Effector CD8-positive, alpha-beta T cell (primary cell): Measurements from ENCODE around the gene TMEM117.
"Not testable (repeated sequence)": the region's sequence is repeated elsewhere in the genome, so short reads cannot be mapped to it uniquely, and the experiment has no call there.

Experiments
- DNase-seq: peaks from one replicate; lab custom pipeline; 2025; lab: John Stamatoyannopoulos, UW

The TMEM117 gene

DNA sequence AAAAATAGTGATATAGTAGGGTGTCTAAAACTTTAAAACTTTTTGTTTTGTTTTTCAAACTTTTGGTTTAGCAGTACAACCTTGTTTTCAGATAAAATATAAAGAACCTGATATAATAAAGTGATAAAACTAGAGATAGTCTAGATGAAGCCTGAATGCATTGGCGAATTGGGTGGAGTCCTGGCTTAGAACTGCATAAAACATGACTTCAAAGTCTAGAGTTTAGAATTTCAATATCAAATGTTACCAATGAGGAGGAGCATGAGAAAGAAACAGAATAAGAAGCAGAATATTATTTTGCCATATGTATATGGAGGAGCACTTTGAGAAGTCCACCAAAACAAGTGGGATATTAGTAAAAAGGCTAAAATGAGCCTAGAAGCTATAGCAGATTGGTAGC lies 263.6 kb downstream of the TMEM117 start:
- no peak for DNase-seq

DNA sequence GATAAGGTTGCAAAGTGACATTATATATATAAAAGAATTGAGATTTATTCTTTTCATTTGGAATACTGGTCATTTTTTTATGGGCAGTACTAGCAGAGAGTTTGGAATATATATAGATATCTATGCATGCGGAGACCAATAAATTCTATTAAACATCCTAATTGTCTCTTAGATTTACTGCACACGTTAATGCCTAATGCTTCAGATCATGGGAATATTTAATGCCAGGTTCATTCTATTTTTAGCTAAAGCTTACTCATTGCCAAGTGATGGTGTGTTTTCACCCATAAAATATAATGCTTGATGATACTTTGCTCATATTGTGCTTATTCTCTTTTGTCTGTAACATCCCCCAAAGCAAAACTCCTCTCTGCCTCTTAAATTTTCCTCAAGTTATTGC lies 264.4 kb downstream of the TMEM117 start:
- DNase-seq, result no peak

DNA sequence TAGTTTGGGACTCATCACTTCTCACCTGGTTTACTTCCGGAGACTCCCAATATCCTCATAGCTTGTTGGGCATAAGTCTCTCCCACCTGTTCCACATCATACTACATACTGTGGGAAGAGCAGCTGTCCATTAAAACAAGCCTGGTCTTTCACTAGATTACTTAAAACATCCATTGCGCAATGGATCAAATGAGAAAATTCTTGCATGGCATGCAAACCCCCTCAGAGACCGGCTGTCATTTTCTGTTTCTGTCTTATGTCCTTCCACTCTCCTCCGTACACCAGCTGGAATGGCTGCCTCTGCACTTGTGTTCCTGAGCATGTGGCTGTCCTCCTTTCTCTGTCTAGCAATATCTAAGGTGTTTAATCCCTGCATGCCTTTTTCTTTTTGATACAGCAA lies 265.6 kb downstream of the TMEM117 start:
- DNase-seq, result no peak

DNA sequence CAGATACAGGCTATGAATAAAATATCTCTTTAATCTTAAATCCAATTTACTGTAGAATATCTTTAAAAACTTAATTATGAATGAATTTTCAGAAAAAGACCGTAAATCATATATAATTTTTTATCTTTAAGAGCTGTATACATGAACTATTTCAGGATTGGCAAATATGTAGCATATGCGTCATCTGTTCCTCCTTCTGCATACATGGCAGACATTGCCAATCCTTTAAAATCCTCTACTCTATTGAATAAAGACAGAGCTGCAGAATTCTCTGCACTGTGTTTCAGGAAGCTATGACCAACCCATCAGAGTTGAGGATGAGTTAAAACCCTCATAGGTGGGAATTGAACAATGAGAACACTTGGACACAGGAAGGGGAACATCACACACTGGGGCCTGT lies 279.0 kb downstream of the TMEM117 start:
- DNase-seq, result no peak

DNA sequence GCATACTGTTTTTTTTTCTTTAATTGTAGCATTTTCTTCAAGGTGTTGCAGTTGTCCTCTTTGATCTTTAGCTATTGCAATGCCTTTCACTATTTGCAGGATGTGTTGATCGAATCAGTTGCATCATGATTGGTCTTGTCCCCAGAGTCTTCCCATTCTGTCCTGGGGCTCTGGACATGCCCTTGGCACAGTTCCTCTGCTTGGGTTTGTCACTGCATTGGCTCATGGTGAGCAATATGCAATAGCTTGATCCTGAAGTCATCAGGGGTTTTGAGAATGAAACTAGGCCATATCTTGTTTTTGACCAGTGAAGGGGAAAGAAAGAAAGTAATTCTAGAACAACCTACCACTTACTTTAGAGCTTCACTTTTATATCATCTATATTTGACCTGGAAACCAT lies 281.5 kb downstream of the TMEM117 start:
- DNase-seq, result no peak

DNA sequence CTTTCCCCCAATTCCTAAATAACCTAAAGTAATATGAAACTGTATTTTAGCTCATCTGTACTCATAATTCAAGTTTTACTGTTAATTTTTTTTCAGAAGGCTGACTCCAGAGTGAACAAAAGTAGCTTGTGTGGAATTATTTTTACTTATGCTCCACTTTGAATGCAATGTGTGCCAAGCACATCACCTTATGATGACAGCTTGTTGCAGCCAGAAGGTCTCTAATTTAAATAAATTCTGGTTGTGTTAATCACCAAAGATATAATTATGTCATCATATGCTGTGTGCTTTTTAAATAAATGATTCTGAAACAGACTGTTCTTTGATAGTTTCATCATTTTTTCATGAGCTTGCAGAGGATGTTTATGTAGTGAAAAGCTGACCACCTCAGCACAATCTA lies 283.1 kb downstream of the TMEM117 start:
- no peak for DNase-seq

DNA sequence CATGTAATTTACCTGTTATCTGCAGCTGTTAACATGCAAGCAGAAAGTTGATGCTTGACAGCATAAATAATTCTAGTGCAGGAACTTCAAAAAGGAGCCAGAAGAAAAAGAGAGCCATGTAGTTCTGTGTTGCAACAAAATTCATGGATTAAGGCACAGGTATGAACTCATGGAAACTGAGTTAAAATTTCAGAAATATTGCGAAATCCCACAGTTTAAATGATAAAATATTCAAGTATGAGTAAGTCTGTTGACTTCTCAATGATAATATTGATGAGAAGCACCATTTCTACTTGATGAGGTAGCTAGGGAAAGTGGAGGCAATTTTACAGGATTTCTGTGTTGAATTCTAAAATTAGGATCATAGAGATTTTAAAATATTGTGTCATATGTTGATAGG lies 290.9 kb downstream of the TMEM117 start:
- DNase-seq, result no peak

DNA sequence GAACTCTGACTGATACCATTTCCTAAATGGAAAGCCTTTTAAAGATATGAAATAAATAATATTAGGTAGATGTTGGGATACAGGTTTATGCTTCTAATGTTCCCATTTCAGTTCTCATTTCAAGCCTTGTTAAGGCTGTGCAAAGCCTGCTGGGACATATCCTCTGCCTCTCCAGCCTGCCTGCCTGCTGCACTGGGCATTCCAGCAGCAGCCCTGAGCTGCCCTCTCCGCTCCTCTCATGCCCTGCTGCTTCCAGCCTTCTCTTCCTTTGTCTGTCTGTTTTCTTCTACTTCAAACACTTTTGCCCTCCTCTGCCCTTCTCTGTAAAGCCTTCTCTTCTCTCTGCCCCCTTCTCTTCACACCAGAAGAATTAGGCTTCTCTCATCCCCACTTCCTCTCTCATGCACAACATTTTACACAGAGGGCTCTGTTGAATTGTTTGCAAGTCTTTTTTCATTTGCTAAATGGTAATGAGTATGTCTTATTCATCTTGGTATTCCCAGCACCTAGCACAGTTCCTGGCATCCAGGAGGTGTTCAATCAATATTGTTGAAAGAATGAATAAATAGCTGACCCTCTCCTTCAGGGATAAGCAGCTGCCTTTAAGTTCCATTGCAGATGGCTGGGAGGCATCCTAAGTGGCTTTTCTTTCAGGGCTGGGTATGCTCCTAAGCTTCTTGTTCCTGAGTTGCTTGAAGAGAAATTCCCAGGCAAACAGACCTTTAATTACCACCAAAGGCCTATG lies 292.3 kb downstream of the TMEM117 start:
- no peak for DNase-seq

DNA sequence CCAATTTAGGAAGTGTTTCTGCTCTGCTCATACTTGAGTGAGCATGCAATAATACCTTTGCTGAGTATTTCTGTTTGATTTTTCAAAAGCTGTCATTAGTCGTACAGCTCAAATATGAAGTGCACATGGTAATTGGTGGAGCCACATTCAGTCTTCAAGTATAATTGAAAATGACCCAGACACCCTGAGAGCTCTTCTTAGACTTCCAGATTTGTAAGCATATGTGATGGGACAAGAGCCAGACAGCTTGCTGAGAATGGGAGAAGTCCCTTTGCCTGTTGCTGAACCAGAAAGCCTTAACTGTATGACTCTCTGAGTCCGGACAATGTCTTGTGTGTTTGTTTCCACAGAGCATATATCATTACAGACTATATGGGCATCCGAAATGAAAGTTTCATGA lies 307.3 kb downstream of the TMEM117 start:
- DNase-seq, result no peak

DNA sequence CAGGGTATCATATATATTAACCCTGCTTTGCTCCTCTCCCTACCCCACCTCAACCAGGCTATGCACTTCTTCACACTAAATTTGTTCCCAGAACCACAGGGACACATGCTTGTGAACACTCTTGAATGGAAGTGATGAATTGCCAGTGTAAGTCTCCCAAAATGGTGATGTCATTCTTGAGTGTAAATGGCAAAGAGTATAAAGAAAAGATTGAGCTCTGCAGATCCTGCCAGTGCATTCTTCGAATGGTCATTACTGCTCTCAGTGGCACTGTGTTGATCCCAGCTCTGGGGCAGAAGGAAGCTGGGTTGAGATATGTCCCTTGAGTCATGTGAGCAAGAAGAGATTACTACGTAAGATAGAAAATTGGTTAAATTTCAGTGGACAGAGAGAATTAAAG lies 313.1 kb downstream of the TMEM117 start:
- no peak for DNase-seq

DNA sequence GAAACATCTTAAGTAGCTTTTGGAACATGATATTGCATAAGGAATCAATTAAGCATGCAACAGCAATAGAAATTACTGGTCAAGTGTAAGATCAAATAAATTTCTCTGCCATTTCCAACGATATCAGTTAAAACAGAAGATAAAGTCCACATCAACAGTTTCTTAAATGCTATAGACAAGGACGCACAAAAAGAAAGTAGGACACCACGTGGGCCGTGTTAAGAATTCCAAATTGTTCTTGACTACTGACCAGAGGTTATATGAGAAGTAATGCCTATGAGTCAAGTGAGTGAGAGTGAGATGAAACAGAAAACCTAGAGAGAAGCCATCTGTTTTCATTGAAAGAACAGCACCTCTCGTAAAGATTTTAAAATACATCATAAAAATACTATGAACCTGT lies 318.2 kb downstream of the TMEM117 start:
- DNase-seq, result no peak

DNA sequence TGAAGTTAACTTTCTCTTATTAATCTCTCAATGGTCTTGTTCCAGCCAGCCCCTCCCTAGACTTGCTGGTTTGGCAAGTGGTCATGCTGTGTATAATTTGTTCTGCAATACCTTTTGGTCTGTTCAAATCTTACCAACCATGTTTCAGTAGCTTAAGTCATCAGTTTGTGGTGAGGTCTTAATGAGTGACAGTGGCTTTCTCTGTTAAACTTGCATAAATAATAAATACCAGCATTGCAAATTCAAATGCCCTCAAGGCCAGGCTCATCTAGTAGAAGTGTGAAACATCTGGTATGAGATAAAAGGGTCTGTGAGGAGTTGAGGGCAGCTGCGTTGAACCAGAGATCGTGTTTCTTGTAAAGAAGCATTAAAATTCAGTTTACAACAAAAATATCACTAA lies 319.5 kb downstream of the TMEM117 start:
- DNase-seq, result no peak

DNA sequence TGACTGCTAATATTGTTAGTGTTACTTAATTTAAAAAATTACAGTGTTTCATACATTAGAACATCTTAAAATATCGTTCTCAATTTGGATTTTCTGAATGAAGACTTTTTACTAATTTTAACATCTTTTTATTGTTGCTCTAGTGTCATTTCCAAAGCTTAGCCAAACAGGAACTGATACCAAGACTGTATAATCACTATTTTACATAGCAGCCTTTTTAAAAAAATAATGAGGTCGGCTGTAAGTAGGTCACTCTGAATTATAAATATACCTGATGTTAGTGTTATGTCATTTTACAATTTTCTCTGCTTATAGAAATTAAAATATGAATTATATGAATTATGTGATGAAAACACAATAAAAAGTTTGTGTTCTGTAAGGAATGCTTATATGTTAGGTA lies 321.5 kb downstream of the TMEM117 start:
- no peak for DNase-seq

DNA sequence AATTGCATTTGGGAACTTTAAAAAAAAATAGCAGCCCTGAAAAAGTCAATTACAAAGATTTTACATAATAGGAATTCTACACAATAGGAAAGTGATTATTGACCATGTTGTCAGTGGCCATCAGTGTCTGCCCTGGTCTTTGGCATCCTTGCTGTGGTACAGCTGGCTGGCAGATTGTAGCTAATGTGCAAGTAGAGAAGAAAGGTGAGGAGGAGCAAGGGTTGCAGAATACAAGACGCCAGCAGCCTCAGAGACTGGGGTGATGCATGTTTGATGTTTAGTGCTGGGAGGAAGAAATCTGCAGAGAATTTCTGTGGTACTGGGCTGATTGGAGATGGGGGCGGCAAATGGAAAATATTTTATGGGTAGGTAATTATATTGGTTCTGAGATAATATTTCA lies 322.9 kb downstream of the TMEM117 start:
- DNase-seq, result no peak

DNA sequence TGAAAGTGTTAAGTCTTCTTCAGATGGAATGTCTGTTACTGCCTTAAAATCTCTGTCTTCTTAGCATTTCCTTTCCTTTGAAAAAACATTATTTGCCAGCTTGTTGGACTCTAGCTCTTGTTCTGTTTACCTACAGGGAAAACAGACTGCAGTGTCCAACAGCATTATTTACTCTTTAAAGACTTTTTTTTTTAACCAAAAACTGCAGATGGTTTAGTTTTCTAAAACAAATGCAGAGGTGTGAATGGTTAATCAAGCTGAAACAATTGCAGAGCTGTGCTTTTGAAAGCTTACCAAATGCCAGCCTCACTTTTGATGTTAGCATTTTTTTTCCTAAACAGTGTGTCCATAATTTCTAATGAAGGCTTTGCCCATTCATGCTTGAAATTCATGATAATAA lies 323.3 kb downstream of the TMEM117 start:
- DNase-seq, result no peak

DNA sequence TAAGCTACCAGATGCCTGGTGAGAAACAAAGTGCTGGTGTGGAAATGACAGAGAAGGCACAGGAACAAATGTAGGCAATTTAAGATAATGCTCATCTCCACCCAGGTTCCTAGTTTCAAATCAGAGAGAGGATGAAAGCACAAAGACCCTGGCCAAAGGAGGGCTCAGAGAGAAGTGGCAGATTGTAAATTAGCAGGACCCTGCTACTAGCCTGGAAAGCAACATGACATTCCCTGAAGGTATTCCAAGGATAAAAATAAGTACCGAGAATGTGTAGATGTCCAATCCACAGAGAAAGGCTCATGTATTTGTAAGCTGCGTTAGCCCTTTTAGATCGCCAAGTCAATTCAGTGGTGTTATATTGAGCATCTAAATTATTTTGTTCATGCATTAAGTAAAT lies 324.0 kb downstream of the TMEM117 start:
- no peak for DNase-seq

DNA sequence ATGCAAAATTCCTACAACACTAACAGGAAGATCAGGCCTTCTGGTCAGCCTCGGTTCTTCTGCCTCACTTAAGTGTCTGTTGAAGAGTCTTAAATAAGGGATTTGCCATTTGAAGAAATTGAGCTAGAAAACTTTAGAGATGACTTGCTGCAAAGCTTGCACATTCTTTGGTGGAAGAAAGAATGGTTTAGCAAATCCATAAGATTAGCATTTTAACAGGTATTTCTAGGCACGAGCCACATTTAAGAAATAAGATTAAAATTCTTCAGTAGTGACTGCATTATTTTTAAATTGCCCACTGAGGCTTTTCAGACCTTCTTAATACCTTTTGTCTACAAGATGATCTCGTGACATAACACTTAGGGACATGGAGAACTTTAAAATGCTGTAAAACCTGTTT lies 327.1 kb downstream of the TMEM117 start:
- DNase-seq, result no peak

DNA sequence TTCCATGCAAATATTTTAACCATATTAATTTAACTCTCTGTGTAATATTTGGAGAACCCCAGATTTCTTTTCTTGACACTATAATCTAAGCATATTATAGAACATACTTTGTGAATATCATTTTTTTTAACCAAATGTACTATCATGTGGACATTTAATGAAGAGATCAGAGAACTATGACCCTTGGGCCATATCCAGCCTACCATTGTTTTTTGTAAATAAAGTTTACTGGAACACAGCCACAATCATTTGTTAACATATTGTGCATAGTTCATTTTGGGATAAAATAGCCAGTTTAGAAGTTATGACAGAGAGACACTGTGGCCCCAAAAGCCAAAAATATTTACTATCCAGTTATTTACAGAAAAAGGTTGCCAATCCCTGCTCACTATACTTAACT lies 338.2 kb downstream of the TMEM117 start:
- no peak for DNase-seq

DNA sequence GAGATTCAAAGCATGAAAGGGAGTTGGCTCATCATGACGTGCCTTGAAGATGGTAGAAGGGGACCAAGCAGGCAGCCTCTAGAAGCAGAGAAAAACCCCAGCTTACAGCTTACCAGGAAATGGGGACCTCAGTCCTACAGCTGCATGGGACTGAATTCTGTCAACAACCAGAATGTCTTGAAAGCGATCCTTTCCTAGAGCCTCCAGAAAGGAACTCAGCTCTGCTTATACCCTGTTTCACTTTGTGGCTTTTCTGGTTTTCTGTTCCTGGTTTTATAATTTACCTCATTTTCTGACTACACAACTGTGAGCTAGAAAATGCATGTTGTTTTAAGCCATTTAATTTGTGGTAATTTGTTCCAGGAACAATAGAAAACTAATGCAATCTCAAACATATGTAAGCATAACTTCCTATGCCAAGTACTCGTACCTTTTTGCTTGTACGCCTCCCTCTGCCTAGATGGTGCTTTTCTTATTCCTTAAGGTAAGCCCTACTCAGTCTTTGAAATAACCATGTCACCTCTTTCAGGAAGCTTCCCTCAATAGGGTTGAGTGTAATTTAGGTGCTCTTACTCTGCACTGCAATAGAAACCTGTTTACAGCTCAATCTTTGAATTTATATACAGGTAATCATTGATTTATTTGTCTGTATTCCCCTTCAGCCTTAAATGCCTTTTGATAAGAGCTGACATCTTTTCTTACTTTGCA lies 348.8 kb downstream of the TMEM117 start:
- no peak for DNase-seq

DNA sequence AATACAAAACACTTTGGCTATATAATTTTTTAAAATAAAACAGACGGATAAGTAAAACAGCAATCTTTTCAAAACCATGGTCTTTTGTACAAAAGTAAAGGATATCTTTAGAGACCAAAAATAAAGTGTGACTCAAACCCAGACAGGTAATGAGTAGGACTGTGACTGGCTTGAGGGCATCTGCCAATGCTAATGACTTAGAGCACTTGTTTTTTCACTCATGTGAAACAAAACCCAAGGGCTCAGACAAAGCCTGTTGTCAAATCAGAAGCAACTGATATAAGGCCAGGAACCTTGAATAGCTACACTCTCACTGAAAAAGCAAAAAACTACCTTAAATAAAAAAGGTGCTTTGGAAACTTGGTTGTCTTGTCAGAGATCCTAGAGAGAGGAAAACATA lies 357.4 kb downstream of the TMEM117 start:
- DNase-seq, result no peak

DNA sequence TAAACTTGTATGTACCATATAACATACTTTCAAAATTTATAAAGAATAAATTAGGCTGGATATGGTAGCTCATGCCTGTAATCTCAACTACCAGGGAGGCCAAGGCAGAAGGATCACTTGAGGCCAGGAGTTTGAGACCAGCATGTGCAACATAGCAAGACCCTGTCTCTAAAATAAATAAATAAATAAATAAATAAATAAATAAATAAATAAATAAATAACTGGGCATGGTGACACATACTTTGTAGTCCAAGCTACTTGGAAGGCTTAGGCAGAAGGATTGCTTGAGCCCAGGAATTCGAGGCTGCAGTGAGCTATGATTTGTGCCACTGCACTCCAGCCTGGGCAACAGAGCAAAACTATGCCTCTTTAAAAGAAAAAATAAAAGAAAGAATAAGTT lies 359.8 kb downstream of the TMEM117 start:
- not testable (repeated sequence) for DNase-seq

DNA sequence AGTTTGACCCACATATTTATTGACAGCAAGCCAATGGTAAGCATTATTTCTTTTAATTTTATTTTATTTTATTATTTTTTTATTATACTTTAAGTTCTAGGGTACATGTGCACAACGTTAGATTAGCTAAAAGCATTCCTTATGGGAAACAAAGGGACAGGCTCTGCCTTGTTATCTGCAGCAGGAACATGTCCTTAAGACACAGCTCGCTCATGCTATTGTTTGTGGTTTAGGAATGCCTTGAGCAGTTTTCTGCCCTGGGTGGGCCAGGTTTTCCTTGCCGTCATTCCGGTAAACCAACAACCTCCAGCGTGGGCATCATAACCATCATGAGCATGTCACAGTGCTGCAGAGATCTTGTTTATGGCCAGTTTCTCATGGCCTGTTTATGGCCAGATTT lies 370.2 kb downstream of the TMEM117 start:
- no peak for DNase-seq

DNA sequence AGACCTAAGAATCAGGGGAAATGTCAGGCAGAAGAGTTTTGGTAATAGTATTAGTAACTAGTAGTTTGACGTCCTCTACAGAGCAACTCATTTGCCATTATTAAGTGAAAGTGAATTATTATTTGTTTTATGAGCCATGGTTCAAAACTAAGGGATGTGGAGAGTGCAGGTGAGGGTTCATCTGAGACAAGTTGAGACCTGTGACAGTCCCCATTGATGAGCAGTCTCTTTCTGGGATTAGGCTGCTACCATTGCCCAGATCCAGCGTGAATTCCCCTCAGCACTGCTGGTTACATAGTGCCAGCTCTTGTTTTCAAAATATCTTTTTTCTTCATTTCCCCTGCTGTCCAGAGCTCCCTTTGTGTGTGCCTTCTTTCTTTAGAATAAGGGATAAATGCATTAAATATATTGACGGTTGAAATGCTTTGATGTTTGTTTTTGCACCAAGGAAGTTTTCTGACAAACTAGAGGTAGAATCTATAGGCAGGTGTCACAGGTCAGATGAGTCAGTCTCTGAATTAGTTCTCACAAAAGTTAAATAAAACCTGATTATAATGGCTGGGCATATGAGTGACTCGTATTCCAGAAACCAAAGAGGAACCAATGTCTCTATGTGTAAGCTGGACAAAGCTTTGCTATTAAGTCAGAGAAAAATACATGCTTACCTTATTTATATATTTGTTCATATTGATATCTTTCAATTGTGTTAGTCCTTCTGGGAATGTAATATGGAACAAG lies 381.4 kb downstream of the TMEM117 start:
- DNase-seq, result no peak
